Bronchial epithelial cell (primary cell): ENCODE data around the gene ARID5A. TPM values are rescaled to one million over a fixed set of nuclear protein-coding genes. Genes with fewer than 3 reads are reported as not detected.

ENCODE experiments used
- DNase-seq: peaks from one replicate; pipeline ENCODE4 v3.0.0-alpha.2; 2010; ENCODE audit warnings: low read depth
- FAIRE-seq: peaks from 2 replicates; lab custom pipeline; 2011; peaks lifted over from hg19 to GRCh38; lab: Jason Lieb, UNC
- H3K27me3 ChIP-seq: 2 replicates; pipeline ENCODE4 v1.5.1; 2011; ENCODE audit warnings: low read length; ENCODE audit not compliant: control insufficient read depth, insufficient read depth
- H3K36me3 ChIP-seq: 2 replicates; pipeline ENCODE4 v1.5.1; 2011; ENCODE audit warnings: low read length; ENCODE audit not compliant: control insufficient read depth, insufficient read depth
- H3K4me3 ChIP-seq: 2 replicates; pipeline ENCODE4 v1.5.1; 2011; ENCODE audit warnings: mild to moderate bottlenecking, low read depth, low read length, control low read depth
- total RNA-seq: library from RNA; depleted of rRNA; stranded (reverse); fragments of >200 nt; gene quantifications from 2 replicates; pipeline ENCODE4 v1.2.1, GENCODE V29; 2014
- TF ChIP-seq, protein P1 (sequence below): IDR thresholded peaks from 2 replicates; pipeline ENCODE4 v1.5.1; 2011; ENCODE audit warnings: mild to moderate bottlenecking, moderate library complexity, low read length, control low read depth, inconsistent platforms; ENCODE audit not compliant: insufficient read depth, severe bottlenecking

The ARID5A gene
- total RNA-seq, 1 donor from 2014 or later: 2.9 TPM

DNA sequence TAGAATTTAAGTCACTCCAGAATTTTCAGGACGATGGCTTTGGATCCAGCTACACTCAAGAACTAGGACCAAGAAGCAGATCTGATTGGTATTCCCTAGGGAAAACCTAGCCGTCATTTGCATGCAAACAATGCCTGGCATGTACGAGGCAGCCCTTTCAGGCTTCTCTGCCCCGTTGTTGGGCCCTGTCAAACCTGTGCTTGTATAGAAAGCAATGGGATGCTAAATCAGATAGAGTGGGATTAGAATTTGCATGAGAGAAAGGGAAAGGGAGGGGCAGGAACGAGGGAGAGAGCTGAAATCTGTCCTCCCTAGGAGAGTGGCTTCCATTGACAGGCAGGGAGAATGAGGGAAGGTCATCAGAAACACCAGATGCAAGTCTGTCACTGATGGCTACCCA lies 28.6 kb downstream of the ARID5A start:
- TF ChIP-seq, protein P1, sequence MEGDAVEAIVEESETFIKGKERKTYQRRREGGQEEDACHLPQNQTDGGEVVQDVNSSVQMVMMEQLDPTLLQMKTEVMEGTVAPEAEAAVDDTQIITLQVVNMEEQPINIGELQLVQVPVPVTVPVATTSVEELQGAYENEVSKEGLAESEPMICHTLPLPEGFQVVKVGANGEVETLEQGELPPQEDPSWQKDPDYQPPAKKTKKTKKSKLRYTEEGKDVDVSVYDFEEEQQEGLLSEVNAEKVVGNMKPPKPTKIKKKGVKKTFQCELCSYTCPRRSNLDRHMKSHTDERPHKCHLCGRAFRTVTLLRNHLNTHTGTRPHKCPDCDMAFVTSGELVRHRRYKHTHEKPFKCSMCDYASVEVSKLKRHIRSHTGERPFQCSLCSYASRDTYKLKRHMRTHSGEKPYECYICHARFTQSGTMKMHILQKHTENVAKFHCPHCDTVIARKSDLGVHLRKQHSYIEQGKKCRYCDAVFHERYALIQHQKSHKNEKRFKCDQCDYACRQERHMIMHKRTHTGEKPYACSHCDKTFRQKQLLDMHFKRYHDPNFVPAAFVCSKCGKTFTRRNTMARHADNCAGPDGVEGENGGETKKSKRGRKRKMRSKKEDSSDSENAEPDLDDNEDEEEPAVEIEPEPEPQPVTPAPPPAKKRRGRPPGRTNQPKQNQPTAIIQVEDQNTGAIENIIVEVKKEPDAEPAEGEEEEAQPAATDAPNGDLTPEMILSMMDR: no peak
- no peaks in the 10 kb centered on the region for H3K27me3 ChIP-seq
- FAIRE-seq: no peak
- H3K36me3 ChIP-seq: no peaks in the 10 kb centered on the region
- DNase-seq: no peak
- no peak overlapping the region for H3K4me3 ChIP-seq

- no peak overlapping the region for H3K4me3 ChIP-seq
- no peaks in the 10 kb centered on the region for H3K27me3 ChIP-seq
- H3K36me3 ChIP-seq: no peaks in the 10 kb centered on the region
- TF ChIP-seq, protein P1: no peak
- FAIRE-seq: no peak
- no peak for DNase-seq
Observed at GRCh38 chr2:96568094-96568493, 31.5 kb downstream of the ARID5A start.

DNA sequence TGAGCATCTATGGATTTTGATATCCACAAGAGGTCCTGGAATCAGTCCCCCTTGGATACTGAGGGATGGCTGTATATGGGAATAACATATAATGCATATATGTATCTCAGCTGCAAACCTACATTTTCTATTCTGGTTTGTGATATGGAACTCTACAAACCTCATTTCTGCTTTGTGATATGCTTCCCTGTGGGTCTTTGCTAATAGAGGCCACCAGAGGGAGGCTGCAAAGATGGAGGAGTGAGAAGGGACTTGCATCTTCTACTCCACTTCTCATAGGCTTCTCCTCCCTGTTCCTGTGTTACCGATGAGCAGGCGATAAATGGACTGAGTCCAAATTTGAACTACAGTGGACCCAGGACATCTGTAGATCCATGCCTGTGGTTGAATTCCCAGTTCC lies 37.8 kb downstream of the ARID5A start:
- TF ChIP-seq, protein P1: no peak
- H3K36me3 ChIP-seq: no peaks in the 10 kb centered on the region
- no peaks in the 10 kb centered on the region for H3K27me3 ChIP-seq
- no peak for FAIRE-seq
- no peak for DNase-seq
- H3K4me3 ChIP-seq: no peak overlapping the region

DNA sequence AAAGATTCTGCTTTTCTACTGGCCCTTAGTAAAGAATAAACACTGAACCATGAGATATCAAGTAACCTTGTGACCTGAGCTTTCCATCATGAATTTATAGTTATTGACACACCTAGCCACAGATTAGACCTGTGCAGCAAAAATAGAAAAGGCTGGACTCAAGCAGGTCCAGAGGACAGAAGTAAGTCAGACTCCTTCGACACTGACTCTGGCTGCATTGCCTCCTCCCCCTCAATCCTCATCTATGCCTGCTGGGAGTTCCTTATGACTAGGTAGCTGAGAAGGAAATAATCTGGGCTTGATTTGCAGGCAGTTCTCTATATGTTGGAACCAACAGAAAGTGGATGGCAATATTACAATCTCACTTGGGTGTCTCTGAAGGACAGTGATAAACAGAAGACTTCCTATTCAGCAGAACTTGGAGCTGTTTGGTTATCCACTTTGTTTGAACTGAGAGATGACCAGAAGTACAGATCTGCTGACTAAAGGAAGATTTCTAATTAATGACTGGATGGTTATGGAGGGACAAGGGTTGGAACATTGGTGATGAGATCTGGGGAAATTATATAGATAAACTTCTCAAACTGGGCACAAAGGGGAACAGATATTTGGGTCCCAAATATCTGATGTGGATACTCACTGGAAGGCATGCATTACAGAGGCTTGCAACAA lies 39.4 kb downstream of the ARID5A start:
- no peak for FAIRE-seq
- TF ChIP-seq, protein P1: no peak

DNA sequence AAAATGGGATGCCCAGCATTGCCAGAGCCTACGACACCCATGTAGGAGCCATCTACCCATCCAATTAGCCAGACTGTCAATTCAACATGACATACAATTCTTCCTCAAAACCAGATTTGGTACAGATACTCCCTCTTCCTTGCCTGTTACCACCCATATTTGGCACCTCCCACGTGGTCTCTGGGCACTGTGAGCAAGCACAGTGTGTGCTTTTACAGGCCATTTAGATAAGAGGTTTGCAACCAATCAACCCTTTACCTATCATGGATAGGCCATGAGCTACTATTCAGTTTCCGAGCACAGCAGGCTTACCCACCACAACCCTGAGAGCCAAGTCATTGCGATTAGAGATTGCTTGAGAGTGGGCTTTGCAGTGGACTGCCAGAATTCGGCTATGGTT lies 40.9 kb downstream of the ARID5A start:
- H3K4me3 ChIP-seq: no peak overlapping the region
- DNase-seq (no peak), FAIRE-seq (peak; percentile 95)
- TF ChIP-seq, protein P1: no peak
- no peaks in the 10 kb centered on the region for H3K27me3 ChIP-seq
- no peaks in the 10 kb centered on the region for H3K36me3 ChIP-seq

More for the DNA sequence above, 39.4 kb downstream of the ARID5A start:
- no peak for DNase-seq
- Histone ChIP-seq H3K27me3 (no peaks in the 10 kb centered on the region), H3K36me3 (no peaks in the 10 kb centered on the region), H3K4me3 (no peak overlapping the region)

DNA sequence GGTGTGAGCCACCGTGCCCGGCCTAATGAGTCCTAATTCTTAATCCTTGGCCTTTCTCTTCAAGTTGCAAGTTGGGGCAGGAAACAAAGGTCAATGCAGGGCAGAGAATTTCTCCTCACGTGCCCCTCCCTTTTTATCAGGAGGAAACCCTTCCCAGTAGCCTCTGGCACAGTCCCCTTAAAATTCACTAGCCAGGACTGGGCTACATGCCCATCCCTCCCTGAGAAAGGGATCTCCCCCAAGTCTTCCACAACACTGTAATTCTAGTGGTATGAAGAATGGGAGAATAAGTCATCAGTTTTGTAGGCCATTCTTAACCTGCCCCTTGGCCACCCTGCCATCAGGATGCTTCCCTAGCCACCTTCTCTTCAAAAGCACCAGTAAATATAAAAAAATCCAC lies 42.2 kb downstream of the ARID5A start:
- Histone ChIP-seq H3K36me3 (no peaks in the 10 kb centered on the region), H3K27me3 (no peaks in the 10 kb centered on the region), H3K4me3 (no peak overlapping the region)
- no peak for FAIRE-seq
- DNase-seq: no peak
- TF ChIP-seq, protein P1: no peak
